PC-3 (cell line): Measurements from ENCODE around the gene QRICH1. TPM values are rescaled to one million over a fixed set of nuclear protein-coding genes. Genes with fewer than 3 reads are reported as not detected.

Experiments
- ATAC-seq: fragments of 200-7000 bp; cut with Tn5 transposase; 2 replicates; pipeline ENCODE4 v1.9.1; 2020; ENCODE audit warnings: mild to moderate bottlenecking, moderate library complexity
- BruUV-seq: library from RNA; stranded (reverse); fragments of 400-500 nt; replicated peaks from 2 replicates; lab custom pipeline; 2021; lab: Mats Ljungman, UMichigan
- CTCF ChIA-PET: fragments of 300-600 bp; sonication (Branson Sonifier 250); formaldehyde crosslinking; loops from one replicate; lab custom pipeline; 2022; ENCODE audit warnings: antibody characterized with exemption; lab: Charles Lee
- POLR2A ChIA-PET: fragments of 300-600 bp; sonication (Branson Sonifier 250); formaldehyde crosslinking; loops from one replicate; lab custom pipeline; 2022; ENCODE audit warnings: antibody characterized with exemption; ENCODE audit not compliant: unreplicated experiment; lab: Charles Lee
- DNase-seq: peaks from one replicate; pipeline ENCODE4 v3.0.0-alpha.2; 2015
- H2AFZ ChIP-seq: fragments of 300-600 bp; sonication (generic); 2 replicates; pipeline ENCODE4 v1.6.0; 2016; ENCODE audit warnings: antibody characterized with exemption, low read length
- H3F3A ChIP-seq: fragments of 300-600 bp; sonication (generic); one replicate; pipeline ENCODE4 v1.6.0; 2017; ENCODE audit warnings: antibody characterized with exemption, low read length, control low read depth, mild to moderate bottlenecking; ENCODE audit not compliant: unreplicated experiment
- H3K27ac ChIP-seq: fragments of 300-600 bp; sonication (generic); 2 replicates; pipeline ENCODE4 v1.5.1; 2016; ENCODE audit warnings: mild to moderate bottlenecking, low read length
- H3K27me3 ChIP-seq: fragments of 300-600 bp; sonication (generic); 2 replicates; pipeline ENCODE4 v1.6.1; 2016; ENCODE audit warnings: low read length, mixed read lengths
- H3K36me3 ChIP-seq: fragments of 300-600 bp; sonication (generic); 2 replicates; pipeline ENCODE4 v1.6.1; 2016; ENCODE audit warnings: low read depth, mixed run types, low read length, mixed read lengths
- H3K4me1 ChIP-seq: fragments of 300-600 bp; sonication (generic); 2 replicates; pipeline ENCODE4 v1.5.1; 2016; ENCODE audit warnings: low read length; ENCODE audit not compliant: insufficient read depth
- H3K4me2 ChIP-seq: fragments of 300-600 bp; sonication (generic); 2 replicates; pipeline ENCODE4 v1.6.0; 2016; ENCODE audit warnings: low read length
- H3K4me3 ChIP-seq: fragments of 300-600 bp; sonication (generic); 2 replicates; pipeline ENCODE4 v1.5.1; 2016; ENCODE audit warnings: mild to moderate bottlenecking, low read length, mixed read lengths
- H3K79me2 ChIP-seq: fragments of 300-600 bp; sonication (generic); 2 replicates; pipeline ENCODE4 v1.6.1; 2017; ENCODE audit warnings: low read length, mixed read lengths
- H3K9ac ChIP-seq: fragments of 300-600 bp; sonication (generic); 2 replicates; pipeline ENCODE4 v1.6.0; 2016; ENCODE audit warnings: mild to moderate bottlenecking, low read length
- H3K9me2 ChIP-seq: fragments of 300-600 bp; sonication (generic); replicated peaks from 2 replicates; pipeline ENCODE4 v1.6.1; 2016; ENCODE audit warnings: mixed run types, low read length, mixed read lengths
- H3K9me3 ChIP-seq: fragments of 300-600 bp; sonication (generic); 2 replicates; pipeline ENCODE4 v1.6.1; 2016; ENCODE audit warnings: low read length, mixed read lengths
- H4K20me1 ChIP-seq: fragments of 300-600 bp; sonication (generic); 2 replicates; pipeline ENCODE4 v1.6.1; 2016; ENCODE audit warnings: low read length, mixed read lengths
- CTCF ChIP-seq: fragments of 300-600 bp; sonication (generic); conservative IDR thresholded peaks from 2 replicates; pipeline ENCODE4 v1.5.1; 2017; ENCODE audit warnings: antibody characterized with exemption, low read depth, mild to moderate bottlenecking, low read length
- EZH2 ChIP-seq: fragments of 300-600 bp; sonication (generic); IDR thresholded peaks from one replicate; pipeline ENCODE4 v1.6.1; 2017; ENCODE audit warnings: antibody characterized with exemption, mild to moderate bottlenecking, low read length; ENCODE audit not compliant: unreplicated experiment
- EZH2phosphoT487 ChIP-seq: fragments of 300-600 bp; sonication (generic); IDR thresholded peaks from 2 replicates; pipeline ENCODE4 v1.6.1; 2018; ENCODE audit warnings: mild to moderate bottlenecking, antibody characterized with exemption, low read length, borderline replicate concordance
- intact Hi-C: fragments of 100-400 bp; cut with micrococcal nuclease; formaldehyde crosslinking; loops from 2 replicates; pipeline ENCODE4 v1.9.0; 2023
- total RNA-seq: library from RNA; depleted of rRNA; stranded (reverse); fragments of >200 nt; gene quantifications from 2 replicates; pipeline ENCODE4 v1.2.3, GENCODE V29; 2014

The QRICH1 gene
- total RNA-seq, 1 experiment from 2014 or later: 90.2 TPM

- ChIA-PET POLR2A (no interaction called here), CTCF (no interaction called here)
- H3K9me3 ChIP-seq: no peaks in the 10 kb centered on the region
- no TSS peak for BruUV-seq
- peaks cover 65% of the 10 kb centered on the region for H3K79me2 ChIP-seq
- H4K20me1 ChIP-seq: 0 out of 2 replicates have a peak, but pooled peaks cover 13% of the 10 kb centered on the region
- H3K4me2 ChIP-seq: peak overlapping the region; percentile 97
- no peak overlapping the region for H2AFZ ChIP-seq
- peak overlapping the region; percentile 83 for H3K4me3 ChIP-seq
- no peak overlapping the region for H3K27ac ChIP-seq
- H3K4me1 ChIP-seq: peaks cover 42% of the 10 kb centered on the region
- no peak for TF ChIP-seq EZH2
- TF ChIP-seq EZH2phosphoT487: no peak
- no peak for TF ChIP-seq CTCF
- H3F3A ChIP-seq: peaks cover 10% of the 10 kb centered on the region
- H3K9me2 ChIP-seq: no peaks in the 10 kb centered on the region
- H3K9ac ChIP-seq: no peak overlapping the region
- H3K27me3 ChIP-seq: no peaks in the 10 kb centered on the region
- no peak for ATAC-seq
- no peak for DNase-seq
- peaks cover 72% of the 10 kb centered on the region for H3K36me3 ChIP-seq
- intact Hi-C loops: no loop called here
These were observed 66.2 kb downstream of the QRICH1 start for GRCh38 chr3:49027634-49028033.

- ChIA-PET CTCF (no interaction called here), POLR2A (no interaction called here)
- H3K9me2 ChIP-seq: no peaks in the 10 kb centered on the region
- H3K27ac ChIP-seq: no peak overlapping the region
- TF ChIP-seq EZH2 (no peak), CTCF (no peak), EZH2phosphoT487 (no peak)
- ATAC-seq (no peak), DNase-seq (no peak)
- H3K36me3 ChIP-seq: peaks cover 61% of the 10 kb centered on the region
- H3K4me2 ChIP-seq: no peak overlapping the region
- no TSS peak for BruUV-seq
- no peak overlapping the region for H3K4me3 ChIP-seq
- H3K9me3 ChIP-seq: no peaks in the 10 kb centered on the region
- no peak overlapping the region for H2AFZ ChIP-seq
- H3F3A ChIP-seq: peaks cover 10% of the 10 kb centered on the region
- peaks cover 40% of the 10 kb centered on the region for H3K4me1 ChIP-seq
- no peak overlapping the region for H3K9ac ChIP-seq
- H3K79me2 ChIP-seq: peaks cover 70% of the 10 kb centered on the region
- H4K20me1 ChIP-seq: 0 out of 2 replicates have a peak, but pooled peaks cover 13% of the 10 kb centered on the region
- intact Hi-C loops: no loop called here
- no peaks in the 10 kb centered on the region for H3K27me3 ChIP-seq
These were observed 67.3 kb downstream of the QRICH1 start for GRCh38 chr3:49026536-49026935.

GRCh38 chr3:49025793-49026520 lies 67.9 kb downstream of the QRICH1 start:
- Histone ChIP-seq H4K20me1 (0 out of 2 replicates have a peak, but pooled peaks cover 13% of the 10 kb centered on the region), H3F3A (peaks cover 10% of the 10 kb centered on the region), H3K4me1 (peaks cover 40% of the 10 kb centered on the region), H2AFZ (no peak overlapping the region), H3K27me3 (no peaks in the 10 kb centered on the region), H3K4me2 (no peak overlapping the region), H3K79me2 (peaks cover 73% of the 10 kb centered on the region), H3K9me3 (no peaks in the 10 kb centered on the region), H3K36me3 (peaks cover 57% of the 10 kb centered on the region), H3K9ac (no peak overlapping the region), H3K9me2 (no peaks in the 10 kb centered on the region), H3K27ac (no peak overlapping the region), H3K4me3 (no peak overlapping the region)
- intact Hi-C loops: no loop called here
- POLR2A ChIA-PET: no interaction called here
- CTCF ChIA-PET: no interaction called here
- ATAC-seq (no peak), DNase-seq (no peak)
- no TSS peak for BruUV-seq
- TF ChIP-seq CTCF (no peak), EZH2phosphoT487 (no peak), EZH2 (no peak)
